CD4-positive, alpha-beta T cell treated with Interleukin-6 for 4 hours (primary cell): ENCODE data around the gene HRG.
"Not testable (repeated sequence)": the region's sequence is repeated elsewhere in the genome, so short reads cannot be mapped to it uniquely, and the experiment has no call there.

Experiments
- DNase-seq: peaks from one replicate; pipeline ENCODE4 v3.0.0-alpha.2; 2020; ENCODE audit warnings: mixed read lengths

The HRG gene, protein sequence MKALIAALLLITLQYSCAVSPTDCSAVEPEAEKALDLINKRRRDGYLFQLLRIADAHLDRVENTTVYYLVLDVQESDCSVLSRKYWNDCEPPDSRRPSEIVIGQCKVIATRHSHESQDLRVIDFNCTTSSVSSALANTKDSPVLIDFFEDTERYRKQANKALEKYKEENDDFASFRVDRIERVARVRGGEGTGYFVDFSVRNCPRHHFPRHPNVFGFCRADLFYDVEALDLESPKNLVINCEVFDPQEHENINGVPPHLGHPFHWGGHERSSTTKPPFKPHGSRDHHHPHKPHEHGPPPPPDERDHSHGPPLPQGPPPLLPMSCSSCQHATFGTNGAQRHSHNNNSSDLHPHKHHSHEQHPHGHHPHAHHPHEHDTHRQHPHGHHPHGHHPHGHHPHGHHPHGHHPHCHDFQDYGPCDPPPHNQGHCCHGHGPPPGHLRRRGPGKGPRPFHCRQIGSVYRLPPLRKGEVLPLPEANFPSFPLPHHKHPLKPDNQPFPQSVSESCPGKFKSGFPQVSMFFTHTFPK

GRCh38 chr3:186665625-186666188, at the start of gene HRG:
Gene HRG (plus strand): TSS chr3:186666014. CDS start chr3:186666032, 18 bp downstream.
- DNase-seq: no peak

DNA sequence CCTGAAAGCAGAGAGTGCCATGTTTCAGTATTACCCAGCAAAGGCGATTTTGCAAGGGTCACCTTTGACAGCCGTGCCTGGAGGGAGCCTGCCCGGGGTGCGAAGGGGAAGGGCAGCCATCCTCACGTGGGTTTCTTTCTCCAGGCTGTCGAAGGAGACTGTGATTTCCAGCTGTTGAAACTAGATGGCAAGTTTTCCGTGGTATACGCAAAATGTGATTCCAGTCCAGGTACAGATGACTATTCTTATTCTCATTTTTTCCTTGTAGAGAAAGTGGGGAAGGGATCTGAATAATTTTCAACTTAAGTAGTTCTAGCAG, 49.6 kb upstream of the HRG start:
- DNase-seq: no peak

- DNase-seq: peak; percentile 89
Observed at GRCh38 chr3:186617036-186617946, 48.5 kb upstream of the HRG start.

DNA sequence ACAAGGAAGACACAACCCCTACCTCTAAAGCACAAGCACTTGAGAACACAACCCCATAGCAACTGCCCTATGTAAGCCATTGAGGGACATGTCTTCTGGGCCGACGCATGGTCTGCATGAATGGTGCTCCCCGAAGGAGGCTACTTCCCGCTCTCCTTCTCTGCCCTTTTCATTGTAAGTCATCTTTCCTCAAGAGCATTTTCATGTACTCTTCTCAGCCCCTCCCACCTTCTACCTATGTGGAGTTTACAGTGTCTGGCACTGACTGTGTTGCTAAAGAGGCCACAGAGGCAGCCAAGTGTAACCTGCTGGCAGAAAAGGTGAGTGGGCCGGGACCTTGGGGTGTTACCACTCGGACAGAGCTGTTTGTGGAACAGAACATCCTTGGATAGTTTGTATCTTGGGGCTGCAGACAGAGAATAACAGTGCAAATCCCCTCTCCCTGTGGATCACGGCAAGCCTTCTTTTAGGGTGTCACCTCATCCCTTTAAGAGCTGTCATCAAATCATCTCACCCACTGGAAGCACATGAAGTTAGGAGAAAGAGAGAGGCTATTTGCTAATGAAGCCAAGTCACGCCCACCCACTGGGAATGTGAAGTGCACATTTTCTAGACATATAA, 47.4 kb upstream of the HRG start:
- no peak for DNase-seq

DNA sequence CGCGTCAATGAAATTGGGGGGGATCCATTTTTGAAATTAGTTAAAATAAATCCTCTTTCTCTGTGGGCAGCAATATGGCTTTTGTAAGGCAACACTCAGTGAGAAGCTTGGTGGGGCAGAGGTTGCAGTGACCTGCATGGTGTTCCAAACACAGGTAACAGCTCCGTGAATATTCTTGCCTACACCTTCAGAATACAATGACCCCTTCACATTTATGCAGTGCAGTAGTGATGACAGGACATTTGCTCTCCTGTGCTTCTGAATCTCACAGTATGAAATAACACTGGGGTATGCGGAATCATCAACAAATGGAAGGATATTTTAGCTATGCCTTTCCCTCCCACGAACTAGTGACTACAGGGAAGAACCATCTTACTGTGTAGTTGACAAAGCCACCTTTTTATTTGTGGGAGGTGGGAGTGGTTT, 46.0 kb upstream of the HRG start:
- no peak for DNase-seq

- DNase-seq: no peak
Observed at GRCh38 chr3:186620213-186621092, 45.4 kb upstream of the HRG start.

DNA sequence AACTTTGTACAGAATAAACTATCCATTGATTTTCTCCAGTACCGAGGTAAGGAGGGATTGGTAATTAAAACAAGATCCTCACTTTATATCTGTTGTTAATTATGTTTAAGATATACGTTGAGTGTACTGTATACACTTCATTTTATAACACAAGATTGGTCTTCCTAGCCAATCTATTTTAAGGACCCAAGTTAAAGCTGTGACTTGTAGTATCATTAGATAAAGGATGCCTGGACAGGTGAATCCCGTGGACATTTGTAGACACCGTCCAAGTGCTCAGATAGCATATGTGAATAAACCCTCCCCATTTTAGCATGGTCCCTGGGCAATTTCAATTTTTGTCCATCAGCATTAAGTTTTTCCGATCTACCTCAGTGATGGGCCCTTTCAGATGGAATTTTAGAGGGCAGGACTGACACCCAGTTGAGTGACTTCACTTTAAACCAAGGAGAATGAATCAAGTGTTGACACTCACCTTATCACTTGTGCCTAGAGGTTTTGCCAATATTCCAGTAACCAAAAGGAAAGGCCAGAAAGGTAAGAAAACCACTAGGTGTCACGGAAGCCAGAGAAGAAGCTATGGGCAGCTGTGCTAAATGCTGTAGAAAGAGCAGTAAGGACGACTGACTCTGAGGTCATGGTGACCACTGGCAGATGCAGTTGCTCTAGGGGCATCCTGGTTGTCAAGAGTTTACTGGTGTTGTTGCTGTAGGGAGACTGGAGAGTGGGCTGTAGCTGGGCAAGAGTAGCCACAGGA, 43.7 kb upstream of the HRG start:
- DNase-seq: no peak

DNA sequence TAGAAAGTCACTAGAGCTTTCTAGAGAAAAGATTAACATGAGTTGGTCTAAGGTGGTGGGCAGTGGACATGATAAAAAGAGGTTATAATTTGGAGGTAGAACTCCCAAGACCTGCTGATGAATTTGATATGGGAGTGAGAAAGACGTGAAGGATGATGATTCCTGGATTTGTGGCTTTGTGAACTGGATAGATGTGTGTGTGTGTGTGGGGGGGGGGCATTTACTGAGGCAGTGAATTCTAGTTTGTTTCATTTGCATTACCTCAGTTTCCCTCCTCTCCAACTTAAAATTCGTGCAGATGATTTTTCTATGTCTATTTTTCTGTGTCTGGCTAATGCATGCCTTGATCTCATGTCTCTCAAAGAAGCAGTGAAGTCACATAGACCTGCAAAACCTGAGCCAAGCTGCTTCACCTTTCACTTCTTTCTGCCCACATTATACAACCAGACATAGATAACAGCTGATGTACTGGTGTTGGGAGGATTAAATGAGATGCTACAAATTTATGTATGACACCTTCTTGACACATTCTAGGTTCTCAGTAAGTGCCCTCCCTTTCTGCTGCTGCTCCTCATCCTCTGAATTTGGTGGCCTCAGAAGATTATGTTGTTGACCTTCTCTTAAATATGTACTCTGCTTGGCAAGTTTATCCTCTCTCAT, 43.0 kb upstream of the HRG start:
- DNase-seq: no peak

- DNase-seq: no peak
Observed at GRCh38 chr3:186624598-186624997, 41.2 kb upstream of the HRG start.

DNA sequence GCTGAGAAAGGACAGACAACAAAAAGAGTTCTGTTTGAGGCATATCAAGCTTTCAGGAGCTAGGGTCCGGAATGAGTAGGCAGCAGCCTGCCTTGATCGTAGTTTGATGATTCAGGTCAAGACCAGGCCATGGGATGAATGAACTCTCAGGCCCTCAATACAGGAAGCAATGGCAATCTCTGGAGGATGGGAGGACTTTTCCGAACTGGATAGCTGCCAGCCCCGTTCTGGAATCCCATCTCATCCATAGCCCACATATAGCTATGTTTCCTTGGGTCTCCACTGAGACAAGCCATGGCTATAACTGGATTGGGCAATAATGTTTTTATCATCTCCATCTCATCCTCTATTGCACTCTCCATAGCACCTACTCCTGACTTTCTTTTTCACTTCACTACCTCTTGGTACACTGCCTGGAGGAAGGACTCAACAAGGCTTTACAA, 40.2 kb upstream of the HRG start:
- DNase-seq: no peak

- DNase-seq: no peak
Observed at GRCh38 chr3:186626254-186626847, 39.5 kb upstream of the HRG start.

- DNase-seq: no peak
Observed at GRCh38 chr3:186627852-186628414, 37.9 kb upstream of the HRG start.

GRCh38 chr3:186628756-186629155, 37.1 kb upstream of the HRG start:
- no peak for DNase-seq

- no peak for DNase-seq
Observed at GRCh38 chr3:186630950-186631641, 34.7 kb upstream of the HRG start.

DNA sequence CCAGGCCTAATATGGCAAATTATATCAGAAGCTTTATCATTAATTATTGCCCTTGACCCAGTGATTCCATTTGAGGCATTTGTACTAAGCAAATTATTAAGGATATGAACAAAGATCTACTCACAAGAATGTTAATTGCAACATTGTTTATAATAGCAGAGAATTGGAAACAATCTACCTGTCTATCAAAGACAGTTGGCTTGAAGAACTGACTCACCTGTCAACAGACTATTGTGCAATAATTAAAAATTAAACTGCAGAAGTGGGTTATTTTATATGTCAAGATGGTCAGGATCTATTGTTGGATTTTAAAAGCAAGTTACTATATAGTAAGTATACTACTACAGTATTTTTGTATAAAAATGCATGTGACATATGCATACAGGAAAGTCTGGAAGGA, 32.3 kb upstream of the HRG start:
- DNase-seq: no peak

- DNase-seq: not testable (repeated sequence)
Observed at GRCh38 chr3:186634207-186634606, 31.6 kb upstream of the HRG start.

GRCh38 chr3:186635532-186635931, 30.3 kb upstream of the HRG start:
- DNase-seq: no peak

- no peak for DNase-seq
Observed at GRCh38 chr3:186636536-186636935, 29.3 kb upstream of the HRG start.

DNA sequence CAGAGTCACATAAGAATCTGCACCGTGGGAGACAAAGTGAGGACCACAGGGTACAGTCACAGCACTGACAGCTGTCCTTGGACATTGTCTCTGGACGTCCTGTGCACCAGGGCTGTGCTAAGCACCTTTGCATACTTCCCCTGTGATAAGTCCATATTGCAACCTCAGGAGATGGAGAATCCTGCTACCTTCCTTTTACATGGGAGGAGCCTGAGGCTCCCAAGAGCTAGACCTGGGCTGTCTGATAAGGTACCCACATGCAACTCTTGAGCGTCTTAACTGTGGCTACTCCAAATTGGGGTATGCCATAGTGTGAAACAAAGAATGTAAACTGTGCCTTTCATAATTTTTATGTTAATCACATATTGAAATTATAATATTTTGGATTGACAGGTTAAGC, 28.1 kb upstream of the HRG start:
- no peak for DNase-seq
